Measurements from ENCODE around the gene FMO4.
"Not testable (repeated sequence)": the region's sequence is repeated elsewhere in the genome, so short reads cannot be mapped to it uniquely, and the experiment has no call there.

Gene FMO4

GRCh38 chr1:171379846-171380245 is 65.9 kb downstream of the FMO4 start:
- no peak for DNase-seq (ENCODE audit: low read depth in 1 of 2, low spot score in 1 of 2)
- in situ Hi-C loops (cut with HindIII; ENCODE audit: low pct_unique_long_range_greater_than_20kb, low sequenced_read_pairs) = no loop called here
- no peak for TF ChIP-seq JUND (IDR thresholded peaks at IDR 0.05; ENCODE audit: low read depth)

DNA sequence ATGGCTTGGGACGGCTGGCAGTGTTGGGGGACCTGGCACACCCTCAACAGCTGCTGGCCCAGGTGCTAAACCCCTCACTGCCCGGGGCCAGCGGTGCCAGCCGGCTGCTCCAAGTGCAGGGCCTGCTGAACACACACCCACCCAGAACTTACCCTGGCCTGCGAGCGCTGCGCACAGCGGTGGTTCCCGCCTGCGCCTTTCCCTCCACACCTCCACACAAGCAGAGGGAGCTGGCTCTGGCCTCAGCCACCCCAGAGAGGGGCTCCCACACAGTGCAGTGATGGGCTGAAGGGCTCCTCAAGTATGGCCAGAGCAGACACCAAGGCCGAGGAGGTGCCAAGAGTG is 67.9 kb downstream of the FMO4 start:
- DNase-seq (ENCODE audit: low read depth in 1 of 2, low spot score in 1 of 2) = no peak
- in situ Hi-C loops (cut with HindIII; ENCODE audit: low pct_unique_long_range_greater_than_20kb, low sequenced_read_pairs) = no loop called here
- TF ChIP-seq JUND (IDR thresholded peaks at IDR 0.05; ENCODE audit: low read depth) = no peak

DNA sequence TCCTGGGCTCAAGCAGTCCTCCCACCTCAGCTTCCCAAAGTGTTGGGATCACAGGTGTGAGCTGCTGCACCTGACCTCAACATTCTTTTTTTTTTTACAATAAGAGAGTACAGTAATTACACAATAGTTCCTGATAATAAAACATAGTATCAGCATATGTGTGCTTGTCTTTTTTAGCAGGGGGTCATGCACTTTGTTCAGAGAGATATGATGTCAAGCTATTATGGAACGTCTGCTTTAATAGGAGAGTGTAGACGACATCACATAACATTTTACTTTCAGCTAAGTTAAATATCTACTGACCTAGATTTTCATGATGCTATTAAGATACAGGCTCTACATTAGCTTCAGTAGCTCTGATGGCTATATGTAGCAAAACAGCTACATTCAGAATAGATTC is 70.5 kb downstream of the FMO4 start:
- in situ Hi-C loops (cut with HindIII; ENCODE audit: low pct_unique_long_range_greater_than_20kb, low sequenced_read_pairs) = no loop called here
- TF ChIP-seq JUND (IDR thresholded peaks at IDR 0.05; ENCODE audit: low read depth) = no peak
- DNase-seq (ENCODE audit: low read depth in 1 of 2, low spot score in 1 of 2) = no peak

DNA sequence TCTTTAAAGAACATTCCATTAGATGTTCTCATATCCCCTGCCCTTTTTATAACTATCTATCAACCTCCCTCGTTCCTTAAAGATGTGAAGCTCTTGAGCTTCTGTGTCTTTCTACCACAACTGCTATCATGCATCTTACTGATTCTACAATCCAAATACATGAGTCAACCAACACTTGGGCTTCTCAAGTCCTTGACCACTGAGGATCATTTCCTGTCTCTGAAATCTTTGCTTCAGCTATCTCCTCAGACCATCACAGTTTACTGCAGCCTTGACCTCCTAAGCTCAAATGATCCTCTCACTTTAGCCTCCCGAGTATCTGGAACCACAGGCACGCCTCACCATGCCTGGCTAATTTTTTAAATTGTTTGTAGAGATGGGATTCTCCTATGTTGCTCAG is 75.2 kb downstream of the FMO4 start:
- TF ChIP-seq JUND (IDR thresholded peaks at IDR 0.05; ENCODE audit: low read depth) = no peak
- DNase-seq (ENCODE audit: low read depth in 1 of 2, low spot score in 1 of 2) = no peak
- in situ Hi-C loops (cut with HindIII; ENCODE audit: low pct_unique_long_range_greater_than_20kb, low sequenced_read_pairs) = no loop called here

DNA sequence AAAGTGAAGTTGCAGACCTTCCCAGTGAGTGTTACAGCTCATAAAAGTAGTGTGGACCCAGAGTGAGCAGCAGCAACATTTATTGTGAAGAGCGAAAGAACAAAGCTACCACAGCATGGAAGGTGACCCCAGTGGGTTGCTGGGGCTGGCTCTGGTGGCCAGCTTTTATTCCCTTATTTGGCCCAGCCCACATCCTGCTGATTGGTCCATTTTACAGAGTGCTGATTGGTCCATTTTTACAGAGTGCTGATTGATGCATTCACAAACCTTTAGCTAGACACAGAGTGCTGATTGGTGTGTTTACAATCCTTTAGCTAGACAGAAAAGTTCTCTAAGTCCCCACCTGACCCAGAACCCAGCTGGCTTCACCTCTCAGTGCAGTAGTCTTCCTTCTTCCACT is 76.8 kb downstream of the FMO4 start:
- DNase-seq (ENCODE audit: low read depth in 1 of 2, low spot score in 1 of 2); in situ Hi-C loops (cut with HindIII; ENCODE audit: low pct_unique_long_range_greater_than_20kb, low sequenced_read_pairs): not testable (repeated sequence)
